MM.1S (cell line): Measurements from ENCODE around the gene CSTPP1.

ENCODE experiments used
- CTCF ChIP-seq: fragments of 300-600 bp; sonication (generic); IDR thresholded peaks from 2 replicates; pipeline ENCODE4 v1.5.1; 2016; ENCODE audit warnings: antibody characterized with exemption, low read length, mixed read lengths
- EZH2phosphoT487 ChIP-seq: fragments of 300-600 bp; sonication (generic); IDR thresholded peaks from 2 replicates; pipeline ENCODE4 v1.6.1; 2018; ENCODE audit warnings: antibody characterized with exemption, low read length

GRCh38 chr11:46982797-46983452, 46.4 kb downstream of the CSTPP1 start:
- TF ChIP-seq CTCF (no peak), EZH2phosphoT487 (no peak)
